Glutamatergic neuron (in vitro differentiated cells): ENCODE measurements around the gene FRMD3. TPM values are rescaled to one million over a fixed set of nuclear protein-coding genes. Genes with fewer than 3 reads are reported as not detected.
A peak's percentile ranks its signal among the peaks of the same experiment; 100 is the strongest.

Experiments used
- DNase-seq: peaks from one replicate; pipeline ENCODE4 v3.0.0; 2022
- H3K27ac Mint-ChIP-seq: one replicate; pipeline ENCODE4 v1.8.0; 2020; ENCODE audit warnings: mild to moderate bottlenecking, mixed read lengths, inconsistent platforms; ENCODE audit not compliant: unreplicated experiment
- H3K27me3 Mint-ChIP-seq: one replicate; pipeline ENCODE4 v1.8.0; 2020; ENCODE audit warnings: mild to moderate bottlenecking, moderate library complexity, mixed read lengths, inconsistent platforms; ENCODE audit not compliant: unreplicated experiment
- H3K36me3 Mint-ChIP-seq: one replicate; pipeline ENCODE4 v1.8.0; 2020; ENCODE audit warnings: mild to moderate bottlenecking, mixed read lengths, inconsistent platforms; ENCODE audit not compliant: unreplicated experiment
- H3K4me1 Mint-ChIP-seq: one replicate; pipeline ENCODE4 v1.8.0; 2020; ENCODE audit warnings: mild to moderate bottlenecking, low read depth, mixed read lengths, inconsistent platforms; ENCODE audit not compliant: unreplicated experiment
- H3K4me3 Mint-ChIP-seq: one replicate; pipeline ENCODE4 v1.8.0; 2020; ENCODE audit warnings: mild to moderate bottlenecking, mixed read lengths, inconsistent platforms; ENCODE audit not compliant: unreplicated experiment
- H3K9me3 Mint-ChIP-seq: one replicate; pipeline ENCODE4 v1.8.0; 2020; ENCODE audit warnings: mild to moderate bottlenecking, moderate library complexity, mixed read lengths, inconsistent platforms; ENCODE audit not compliant: unreplicated experiment
- total RNA-seq: library from RNA; stranded (reverse); fragmentation: NEBNext Ultra II Directional; extraction: Animal tissue kit (Norgen Biotek cat#: 25700); gene quantifications from one replicate; pipeline ENCODE4 v1.2.1, GENCODE V29; 2021; ENCODE audit not compliant: unreplicated experiment
- TF ChIP-seq, protein P1 (sequence below): fragments of 200-600 bp; sonication (generic); IDR thresholded peaks from one replicate; pipeline ENCODE4 v1.5.0; 2021; ENCODE audit not compliant: partially characterized antibody, unreplicated experiment

The FRMD3 gene
- total RNA-seq, 1 donor from 2014 or later: 20.7 TPM

DNA sequence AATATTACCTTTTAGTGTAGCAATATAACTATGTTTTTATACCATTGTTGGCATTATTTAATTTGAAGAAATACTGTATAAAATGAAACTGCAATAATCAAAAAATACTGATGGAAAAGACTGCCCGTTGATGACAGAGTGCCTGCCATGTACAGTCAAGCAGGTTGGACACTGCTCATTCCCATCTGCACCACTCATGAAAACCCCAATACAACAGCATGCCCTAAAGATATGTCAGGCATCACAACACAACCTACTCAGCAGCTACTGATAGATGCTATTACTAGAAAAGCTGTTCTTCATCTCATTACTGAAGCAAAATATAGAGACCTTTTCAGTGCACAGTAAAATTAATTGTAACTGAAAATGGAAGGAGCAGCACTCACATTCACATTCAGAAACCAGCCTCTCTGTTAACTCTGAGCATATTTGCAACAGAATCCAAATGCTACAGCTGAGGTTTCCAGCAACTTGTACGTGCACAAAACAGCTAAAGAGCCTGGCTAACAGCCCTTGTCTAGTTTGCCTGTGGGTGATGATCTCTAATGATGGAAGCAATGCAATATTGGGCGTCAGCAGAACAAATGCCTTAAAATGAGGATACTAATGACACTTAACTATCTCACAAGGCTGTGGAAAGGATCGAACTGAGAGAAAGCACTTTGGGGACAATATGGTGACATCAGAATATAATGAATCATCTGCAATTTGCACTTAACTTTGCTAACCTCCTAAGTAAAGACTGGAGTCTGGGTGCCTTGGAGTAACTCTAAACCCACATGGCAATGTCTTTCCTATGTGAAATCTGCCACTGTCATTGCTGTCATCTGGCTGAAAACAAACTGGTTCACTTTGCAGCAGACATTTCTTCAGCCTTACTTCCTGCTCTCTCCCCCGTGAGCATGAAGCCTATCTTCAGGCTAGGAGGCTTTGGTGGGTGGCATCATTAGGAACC, 280.0 kb downstream of the FRMD3 start:
- Mint-ChIP-seq H3K27me3 (peaks cover 1% of the 10 kb centered on the region), H3K27ac (peak overlapping the region; percentile 7), H3K9me3 (peaks cover 2% of the 10 kb centered on the region), H3K4me3 (no peak overlapping the region), H3K36me3 (peaks cover 11% of the 10 kb centered on the region), H3K4me1 (no peaks in the 10 kb centered on the region)
- no peak for DNase-seq
- TF ChIP-seq, protein P1, sequence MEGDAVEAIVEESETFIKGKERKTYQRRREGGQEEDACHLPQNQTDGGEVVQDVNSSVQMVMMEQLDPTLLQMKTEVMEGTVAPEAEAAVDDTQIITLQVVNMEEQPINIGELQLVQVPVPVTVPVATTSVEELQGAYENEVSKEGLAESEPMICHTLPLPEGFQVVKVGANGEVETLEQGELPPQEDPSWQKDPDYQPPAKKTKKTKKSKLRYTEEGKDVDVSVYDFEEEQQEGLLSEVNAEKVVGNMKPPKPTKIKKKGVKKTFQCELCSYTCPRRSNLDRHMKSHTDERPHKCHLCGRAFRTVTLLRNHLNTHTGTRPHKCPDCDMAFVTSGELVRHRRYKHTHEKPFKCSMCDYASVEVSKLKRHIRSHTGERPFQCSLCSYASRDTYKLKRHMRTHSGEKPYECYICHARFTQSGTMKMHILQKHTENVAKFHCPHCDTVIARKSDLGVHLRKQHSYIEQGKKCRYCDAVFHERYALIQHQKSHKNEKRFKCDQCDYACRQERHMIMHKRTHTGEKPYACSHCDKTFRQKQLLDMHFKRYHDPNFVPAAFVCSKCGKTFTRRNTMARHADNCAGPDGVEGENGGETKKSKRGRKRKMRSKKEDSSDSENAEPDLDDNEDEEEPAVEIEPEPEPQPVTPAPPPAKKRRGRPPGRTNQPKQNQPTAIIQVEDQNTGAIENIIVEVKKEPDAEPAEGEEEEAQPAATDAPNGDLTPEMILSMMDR: no peak

DNA sequence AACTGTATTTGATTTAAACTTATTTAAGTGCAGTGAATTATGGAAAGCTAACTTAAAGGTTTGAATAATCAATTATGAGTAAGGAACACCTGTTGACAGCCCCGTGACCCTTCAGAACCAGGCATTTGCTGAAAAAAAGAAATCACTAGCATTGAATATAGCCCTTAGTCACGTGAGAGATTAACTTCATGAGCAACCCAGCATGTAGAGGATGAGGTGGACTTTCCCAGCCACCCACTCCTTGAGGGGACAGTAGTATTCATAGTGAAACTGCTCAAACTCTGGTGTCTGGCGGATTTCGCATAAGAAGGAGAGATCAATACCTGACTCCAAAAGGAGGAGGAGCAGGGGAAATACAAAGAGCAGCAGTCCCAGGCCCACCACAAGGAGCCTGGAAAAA, 290.5 kb downstream of the FRMD3 start:
- Mint-ChIP-seq H3K9me3 (peaks cover 2% of the 10 kb centered on the region), H3K27ac (no peak overlapping the region), H3K4me3 (no peak overlapping the region), H3K4me1 (peaks cover 5% of the 10 kb centered on the region), H3K27me3 (peaks cover 1% of the 10 kb centered on the region), H3K36me3 (peaks cover 12% of the 10 kb centered on the region)
- no peak for DNase-seq
- TF ChIP-seq, protein P1: no peak

DNA sequence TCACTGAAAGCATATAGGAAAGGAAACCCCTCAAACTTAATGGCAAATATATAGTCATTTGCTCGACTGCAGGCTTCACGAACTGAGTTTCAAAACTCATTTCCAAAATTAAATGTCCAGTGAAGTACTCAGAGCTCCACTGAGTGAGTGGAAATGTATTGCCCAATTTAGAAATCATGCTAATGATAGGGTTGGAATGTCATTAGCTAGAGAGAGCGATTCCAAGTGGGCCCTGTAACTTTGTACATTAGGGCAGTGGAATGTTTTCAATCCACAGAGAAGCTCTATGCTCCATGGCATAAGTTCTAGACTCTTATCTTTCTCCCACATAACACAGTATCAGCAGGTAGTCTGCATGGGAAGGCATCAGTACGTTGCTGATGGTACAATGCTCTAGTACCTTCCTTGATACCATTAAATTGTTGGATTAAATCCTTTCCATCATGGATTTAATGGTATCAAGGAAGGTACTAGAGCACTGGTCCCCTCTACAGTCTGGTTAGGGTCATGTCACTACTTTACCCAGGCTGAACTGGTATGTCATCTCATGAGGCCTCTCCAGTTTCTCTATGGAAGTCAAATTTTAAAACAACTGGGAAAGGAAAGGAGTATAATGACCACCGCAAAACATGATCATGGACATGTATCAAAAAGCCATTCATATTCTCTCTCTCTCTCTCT, 292.1 kb downstream of the FRMD3 start:
- TF ChIP-seq, protein P1: no peak

DNA sequence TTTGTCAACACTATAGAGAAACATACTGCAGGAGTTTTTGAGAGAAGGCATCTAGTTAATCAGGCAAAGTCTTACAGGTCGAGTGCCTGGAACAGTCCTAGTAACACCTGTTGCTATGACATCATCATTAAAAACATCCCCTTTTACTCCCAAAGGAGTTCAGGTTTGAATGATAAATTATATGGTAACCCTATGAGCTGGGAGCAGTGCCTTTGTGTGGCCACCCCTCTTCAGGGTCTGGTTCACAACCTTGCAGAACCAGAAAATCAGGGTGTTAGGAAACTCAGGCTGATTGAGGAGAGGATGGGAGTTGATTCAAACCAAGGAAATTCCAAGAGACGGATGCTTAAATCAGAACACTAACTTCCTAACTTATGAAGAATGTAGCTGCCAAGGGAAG, 296.1 kb downstream of the FRMD3 start:
- TF ChIP-seq, protein P1: no peak
- DNase-seq: no peak
- Mint-ChIP-seq H3K9me3 (peaks cover 6% of the 10 kb centered on the region), H3K4me3 (no peak overlapping the region), H3K27ac (no peak overlapping the region), H3K4me1 (peaks cover 39% of the 10 kb centered on the region), H3K27me3 (peaks cover 8% of the 10 kb centered on the region), H3K36me3 (peaks cover 4% of the 10 kb centered on the region)

More for the DNA sequence above, 292.1 kb downstream of the FRMD3 start:
- H3K9me3 Mint-ChIP-seq: peaks cover 1% of the 10 kb centered on the region
- peaks cover 14% of the 10 kb centered on the region for H3K4me1 Mint-ChIP-seq
- no peak overlapping the region for H3K4me3 Mint-ChIP-seq
- DNase-seq: no peak
- H3K36me3 Mint-ChIP-seq: peaks cover 6% of the 10 kb centered on the region
- H3K27me3 Mint-ChIP-seq: peaks cover 1% of the 10 kb centered on the region
- no peak overlapping the region for H3K27ac Mint-ChIP-seq
